ENCODE measurements around the gene MAB21L3. TPM values are rescaled to one million over a fixed set of nuclear protein-coding genes. Genes with fewer than 3 reads are reported as not detected.
A peak's percentile ranks its signal among the peaks of the same experiment; 100 is the strongest.

Gene MAB21L3
- polyA plus RNA-seq, 3 donors = 0.69 to 1.9 (median 0.82) TPM

GRCh38 chr1:116104667-116105066, 6.5 kb upstream of the MAB21L3 start:
- DNase-seq (ENCODE audit: extremely low read depth in 1 of 11, low read depth in 9 of 11, low spot score in 4 of 11) = no peak

- no peak for DNase-seq (ENCODE audit: extremely low read depth in 1 of 11, low read depth in 9 of 11, low spot score in 4 of 11)
These were observed 5.2 kb upstream of the MAB21L3 start for GRCh38 chr1:116105996-116106395.

GRCh38 chr1:116106646-116107045, 4.6 kb upstream of the MAB21L3 start:
- no peak for DNase-seq (ENCODE audit: extremely low read depth in 1 of 11, low read depth in 9 of 11, low spot score in 4 of 11)

- DNase-seq (ENCODE audit: extremely low read depth in 1 of 11, low read depth in 9 of 11, low spot score in 4 of 11) = no peak
These were observed 3.8 kb upstream of the MAB21L3 start for GRCh38 chr1:116107371-116107770.

- peak in 2 of 11 donors; percentile 30 to 37 for DNase-seq (ENCODE audit: extremely low read depth in 1 of 11, low read depth in 9 of 11, low spot score in 4 of 11)
These were observed 374 bp downstream of the MAB21L3 start for GRCh38 chr1:116111524-116112021.

- DNase-seq (ENCODE audit: extremely low read depth in 1 of 11, low read depth in 9 of 11, low spot score in 4 of 11) = no peak
These were observed 1.4 kb downstream of the MAB21L3 start for GRCh38 chr1:116112388-116113140.

- no peak for DNase-seq (ENCODE audit: extremely low read depth in 1 of 11, low read depth in 9 of 11, low spot score in 4 of 11)
These were observed 2.4 kb downstream of the MAB21L3 start for GRCh38 chr1:116113615-116114014.

GRCh38 chr1:116115476-116116439, 4.6 kb downstream of the MAB21L3 start:
- no peak for DNase-seq (ENCODE audit: extremely low read depth in 1 of 11, low read depth in 9 of 11, low spot score in 4 of 11)

GRCh38 chr1:116118471-116118870, 7.3 kb downstream of the MAB21L3 start:
- no peak for DNase-seq (ENCODE audit: extremely low read depth in 1 of 11, low read depth in 9 of 11, low spot score in 4 of 11)

- DNase-seq (ENCODE audit: extremely low read depth in 1 of 11, low read depth in 9 of 11, low spot score in 4 of 11) = no peak
These were observed 8.7 kb downstream of the MAB21L3 start for GRCh38 chr1:116119876-116120275.

- no peak for DNase-seq (ENCODE audit: extremely low read depth in 1 of 11, low read depth in 9 of 11, low spot score in 4 of 11)
These were observed 12.0 kb downstream of the MAB21L3 start for GRCh38 chr1:116122955-116123757.

GRCh38 chr1:116123837-116124533, 12.8 kb downstream of the MAB21L3 start:
- DNase-seq (ENCODE audit: extremely low read depth in 1 of 11, low read depth in 9 of 11, low spot score in 4 of 11) = no peak

GRCh38 chr1:116125758-116126157, 14.6 kb downstream of the MAB21L3 start:
- DNase-seq (ENCODE audit: extremely low read depth in 1 of 11, low read depth in 9 of 11, low spot score in 4 of 11) = no peak

- no peak for DNase-seq (ENCODE audit: extremely low read depth in 1 of 11, low read depth in 9 of 11, low spot score in 4 of 11)
These were observed 15.1 kb downstream of the MAB21L3 start for GRCh38 chr1:116126281-116126680.

- no peak for DNase-seq (ENCODE audit: extremely low read depth in 1 of 11, low read depth in 9 of 11, low spot score in 4 of 11)
These were observed 16.1 kb downstream of the MAB21L3 start for GRCh38 chr1:116127123-116127847.

GRCh38 chr1:116127848-116128540, 16.8 kb downstream of the MAB21L3 start:
- no peak for DNase-seq (ENCODE audit: extremely low read depth in 1 of 11, low read depth in 9 of 11, low spot score in 4 of 11)

- DNase-seq (ENCODE audit: extremely low read depth in 1 of 11, low read depth in 9 of 11, low spot score in 4 of 11) = no peak
These were observed 17.5 kb downstream of the MAB21L3 start for GRCh38 chr1:116128664-116129063.
